Neural cell (in vitro differentiated cells): ENCODE measurements around the gene POLR1B. TPM values are rescaled to one million over a fixed set of nuclear protein-coding genes. Genes with fewer than 3 reads are reported as not detected.
"Not testable (repeated sequence)": the region's sequence is repeated elsewhere in the genome, so short reads cannot be mapped to it uniquely, and the experiment has no call there.

ENCODE experiments used
- H2AFZ ChIP-seq: fragments of 200-600, 300-800 bp; sonication (generic), shearing (Covaris generic); 2 replicates; pipeline ENCODE4 v1.6.0; 2014; ENCODE audit warnings: low read depth, mild to moderate bottlenecking, antibody characterized with exemption, low read length, moderate library complexity
- H3F3A ChIP-seq: fragments of 200-600 bp; shearing (Covaris generic); 2 replicates; pipeline ENCODE4 v1.6.1; 2016; ENCODE audit warnings: mild to moderate bottlenecking, moderate library complexity, mixed read lengths, antibody characterized with exemption, low read length; ENCODE audit not compliant: insufficient read depth, poor library complexity, severe bottlenecking
- H3K27ac ChIP-seq: fragments of 200-600, 300-800 bp; sonication (generic), shearing (Covaris generic); 2 replicates; pipeline ENCODE4 v1.5.1; 2014; ENCODE audit warnings: mild to moderate bottlenecking, low read length, moderate library complexity
- H3K27me3 ChIP-seq: fragments of 300-800, 200-600 bp; sonication (generic), shearing (Covaris generic); 2 replicates; pipeline ENCODE4 v1.6.0; 2014; ENCODE audit warnings: mild to moderate bottlenecking, low read depth, low read length, moderate library complexity; ENCODE audit not compliant: insufficient read depth
- H3K36me3 ChIP-seq: fragments of 300-800, 200-600 bp; sonication (generic), shearing (Covaris generic); 2 replicates; pipeline ENCODE4 v1.5.1; 2014; ENCODE audit warnings: mild to moderate bottlenecking, antibody characterized with exemption, low read length, moderate library complexity; ENCODE audit not compliant: insufficient read depth
- H3K4me2 ChIP-seq: fragments of 300-800, 200-600 bp; sonication (generic), shearing (Covaris generic); 2 replicates; pipeline ENCODE4 v1.6.0; 2014; ENCODE audit warnings: mild to moderate bottlenecking, low read length
- H3K4me3 ChIP-seq: fragments of 300-800, 200-600 bp; sonication (generic), shearing (Covaris generic); 2 replicates; pipeline ENCODE4 v1.5.1; 2014; ENCODE audit warnings: mild to moderate bottlenecking, low read length, moderate library complexity
- H3K79me2 ChIP-seq: fragments of 200-600 bp; shearing (Covaris generic); replicated peaks from 2 replicates; pipeline ENCODE4 v1.6.0; 2014; ENCODE audit warnings: mild to moderate bottlenecking, low read length, moderate library complexity; ENCODE audit not compliant: insufficient read depth
- H3K9ac ChIP-seq: fragments of 300-800, 200-600 bp; sonication (generic), shearing (Covaris generic); 2 replicates; pipeline ENCODE4 v1.6.1; 2016; ENCODE audit warnings: mild to moderate bottlenecking, low read length, mixed read lengths
- H3K9me2 ChIP-seq: fragments of 200-600 bp; shearing (Covaris generic); 2 replicates; pipeline ENCODE4 v1.6.1; 2016; ENCODE audit warnings: mild to moderate bottlenecking, low read length, mixed read lengths; ENCODE audit not compliant: insufficient read depth
- H3K9me3 ChIP-seq: fragments of 200-600, 300-800 bp; sonication (generic), shearing (Covaris generic); 2 replicates; pipeline ENCODE4 v1.6.1; 2016; ENCODE audit warnings: mild to moderate bottlenecking, mixed run types, low read length, moderate library complexity, mixed read lengths
- H4K20me1 ChIP-seq: fragments of 200-600 bp; shearing (Covaris generic); 2 replicates; pipeline ENCODE4 v1.6.1; 2016; ENCODE audit warnings: mild to moderate bottlenecking, mixed run types; ENCODE audit not compliant: insufficient read depth
- CTCF ChIP-seq: fragments of 450-650 bp; IDR thresholded peaks from 2 replicates; pipeline ENCODE4 v1.5.1; 2014; ENCODE audit warnings: antibody characterized with exemption, mild to moderate bottlenecking, moderate library complexity; ENCODE audit not compliant: poor library complexity, severe bottlenecking
- EP300 ChIP-seq: fragments of 450-650 bp; conservative IDR thresholded peaks from 2 replicates; pipeline ENCODE4 v1.6.1; 2014; ENCODE audit warnings: antibody characterized with exemption, mild to moderate bottlenecking, moderate library complexity; ENCODE audit not compliant: poor library complexity, severe bottlenecking
- EZH2 ChIP-seq: fragments of 200-600, 300-800 bp; shearing (Covaris generic), sonication (generic); IDR thresholded peaks from 2 replicates; pipeline ENCODE4 v1.6.1; 2014; ENCODE audit warnings: antibody characterized with exemption, low read length, borderline replicate concordance, mild to moderate bottlenecking; ENCODE audit not compliant: insufficient read depth, poor library complexity, severe bottlenecking
- MXI1 ChIP-seq: fragments of 450-650 bp; conservative IDR thresholded peaks from 2 replicates; pipeline ENCODE4 v1.6.1; 2014; ENCODE audit warnings: antibody characterized with exemption, mild to moderate bottlenecking; ENCODE audit not compliant: poor library complexity, severe bottlenecking
- POLR2AphosphoS5 ChIP-seq: IDR thresholded peaks from 2 replicates; pipeline ENCODE4 v1.6.1; 2012
- RAD21 ChIP-seq: fragments of 450-650 bp; conservative IDR thresholded peaks from 2 replicates; pipeline ENCODE4 v1.6.1; 2014; ENCODE audit warnings: antibody characterized with exemption, mild to moderate bottlenecking, moderate library complexity
- REST ChIP-seq: IDR thresholded peaks from 2 replicates; pipeline ENCODE4 v1.6.1; 2012; ENCODE audit warnings: borderline replicate concordance
- SMC3 ChIP-seq: fragments of 450-650 bp; conservative IDR thresholded peaks from 2 replicates; pipeline ENCODE4 v1.6.1; 2014; ENCODE audit warnings: antibody characterized with exemption, mild to moderate bottlenecking, moderate library complexity; ENCODE audit not compliant: poor library complexity
- TAF1 ChIP-seq: IDR thresholded peaks from 2 replicates; pipeline ENCODE4 v1.6.1; 2012; ENCODE audit warnings: low read depth
- polyA plus RNA-seq: library from polyadenylated mRNA; depleted of rRNA; stranded (reverse); fragments of >200 nt; gene quantifications from 2 replicates; pipeline ENCODE4 v1.2.3, GENCODE V29; 2014

Gene POLR1B
- polyA plus RNA-seq, 1 donor from 2014 or later: 9.8 TPM

DNA sequence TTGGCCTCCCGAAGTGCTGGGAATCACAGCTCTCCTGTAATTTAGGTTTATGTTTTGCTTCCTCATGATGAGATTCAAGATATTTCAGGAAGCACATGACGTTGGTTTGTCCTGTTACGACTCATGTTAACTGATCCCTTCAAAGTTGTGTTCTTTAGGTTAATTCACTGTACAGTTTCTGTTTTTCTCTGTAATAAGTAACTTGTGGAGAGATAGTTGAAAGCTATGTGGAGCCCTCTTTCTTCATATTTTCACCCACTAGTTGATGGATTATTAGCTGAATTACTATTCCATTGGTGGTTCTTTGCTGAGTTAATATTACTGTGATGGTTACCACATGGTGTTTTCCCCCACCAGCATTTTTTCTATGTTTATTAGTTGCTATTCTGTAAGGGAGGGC is 23.8 kb downstream of the POLR1B start:
- no peak overlapping the region for H3K27ac ChIP-seq
- no peaks in the 10 kb centered on the region for H3K79me2 ChIP-seq
- H3K9me3 ChIP-seq: no peaks in the 10 kb centered on the region

DNA sequence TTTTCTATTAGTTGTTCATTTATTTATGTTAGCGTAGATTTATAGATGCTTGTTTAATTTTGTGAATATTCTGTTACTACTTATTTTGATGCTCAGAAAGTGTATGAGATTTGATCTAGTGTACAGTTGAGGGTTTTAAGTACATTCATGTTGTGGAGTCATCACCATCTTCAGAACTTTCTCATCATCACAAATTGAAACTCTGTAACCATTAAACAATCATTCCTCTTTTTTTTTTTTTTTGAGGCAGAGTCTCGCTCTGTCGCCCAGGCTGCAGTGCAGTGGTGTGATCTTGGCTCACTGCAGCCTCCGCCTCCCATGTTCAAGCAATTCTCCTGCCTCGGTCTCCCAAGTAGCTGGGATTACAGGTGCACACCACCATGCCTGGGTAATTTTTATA is 24.2 kb downstream of the POLR1B start:
- H4K20me1 ChIP-seq, H3K4me2 ChIP-seq, H3K36me3 ChIP-seq: not testable (repeated sequence)

More for the DNA sequence above, 23.8 kb downstream of the POLR1B start:
- TF ChIP-seq TAF1: no peak
- H3K9ac ChIP-seq: no peak overlapping the region
- peaks cover 6% of the 10 kb centered on the region for H3K36me3 ChIP-seq
- H2AFZ ChIP-seq: no peak overlapping the region
- no peak overlapping the region for H3K4me3 ChIP-seq
- H3K4me2 ChIP-seq: no peak overlapping the region
- no peaks in the 10 kb centered on the region for H3K27me3 ChIP-seq
- no peaks in the 10 kb centered on the region for H4K20me1 ChIP-seq
- no peaks in the 10 kb centered on the region for H3K9me2 ChIP-seq
- H3F3A ChIP-seq: no peaks in the 10 kb centered on the region

GRCh38 chr2:112572005-112572404 is 29.7 kb downstream of the POLR1B start:
- Histone ChIP-seq H3K4me2 (no peak overlapping the region), H3K36me3 (peaks cover 6% of the 10 kb centered on the region), H2AFZ (no peak overlapping the region), H3K27me3 (no peaks in the 10 kb centered on the region), H3K9me3 (no peaks in the 10 kb centered on the region), H4K20me1 (no peaks in the 10 kb centered on the region), H3F3A (no peaks in the 10 kb centered on the region), H3K9me2 (no peaks in the 10 kb centered on the region), H3K9ac (no peak overlapping the region), H3K4me3 (no peak overlapping the region), H3K79me2 (no peaks in the 10 kb centered on the region), H3K27ac (no peak overlapping the region)
- TF ChIP-seq RAD21 (no peak), REST (no peak), EZH2 (no peak), MXI1 (no peak), CTCF (no peak), TAF1 (no peak), SMC3 (no peak), POLR2AphosphoS5 (no peak), EP300 (no peak)

More for the DNA sequence above, 24.2 kb downstream of the POLR1B start:
- not testable (repeated sequence) for H3F3A ChIP-seq, H3K4me3 ChIP-seq, H3K27me3 ChIP-seq, H3K27ac ChIP-seq, H2AFZ ChIP-seq, H3K9me2 ChIP-seq, H3K9ac ChIP-seq, H3K9me3 ChIP-seq, H3K79me2 ChIP-seq
